Lung (tissue), 12 donors: ENCODE results near the gene CD59. TPM values are rescaled to one million over a fixed set of nuclear protein-coding genes. Genes with fewer than 3 reads are reported as not detected.
A peak's percentile ranks its signal among the peaks of the same experiment; 100 is the strongest.

Experiments used
- ATAC-seq: fragments of 200-7000 bp; cut with Tn5 transposase; one replicate; pipeline ENCODE4 v1.9.1; 2020; ENCODE audit warnings: moderate number of reproducible peaks; ENCODE audit not compliant: insufficient read depth, low FRiP score
- DNase-seq, 3 donors: peaks; one replicate each; pipeline ENCODE4 v3.0.0-alpha.2; 2013 to 2017
- H3K27ac ChIP-seq, 2 donors: one replicate each; pipeline ENCODE4 v1.5.1; 2013; ENCODE audit warnings: mild to moderate bottlenecking in 2 of 2, moderate library complexity in 2 of 2, control low read depth in 1 of 2, inconsistent platforms in 1 of 2, low read depth in 1 of 2, low read length in 1 of 2
- H3K27me3 ChIP-seq, 3 donors: one replicate each; pipeline ENCODE4 v1.5.1; 2013; ENCODE audit warnings: low read length in 2 of 3; ENCODE audit not compliant: control insufficient read depth in 3 of 3, insufficient read depth in 3 of 3
- H3K36me3 ChIP-seq, 4 donors: one replicate each; pipeline ENCODE4 v1.5.1; 2013; ENCODE audit warnings: low read length in 4 of 4, mild to moderate bottlenecking in 1 of 4, moderate library complexity in 1 of 4; ENCODE audit not compliant: control insufficient read depth in 4 of 4, insufficient read depth in 4 of 4
- H3K4me1 ChIP-seq, 5 donors: one replicate each; pipeline ENCODE4 v1.5.1; 2013; ENCODE audit warnings: low read length in 5 of 5, mild to moderate bottlenecking in 2 of 5, moderate library complexity in 1 of 5; ENCODE audit not compliant: control insufficient read depth in 5 of 5, insufficient read depth in 5 of 5
- H3K4me3 ChIP-seq: one replicate; pipeline ENCODE4 v1.5.1; 2013; ENCODE audit warnings: mild to moderate bottlenecking, control low read depth, moderate library complexity
- H3K9ac ChIP-seq, 2 donors: one replicate each; pipeline ENCODE4 v1.5.1; 2013; ENCODE audit warnings: low read length in 2 of 2, control low read depth in 1 of 2; ENCODE audit not compliant: insufficient read depth in 1 of 2
- H3K9me3 ChIP-seq, 4 donors: one replicate each; pipeline ENCODE4 v1.5.1; 2013; ENCODE audit warnings: low read length in 3 of 4, mild to moderate bottlenecking in 1 of 4, moderate library complexity in 1 of 4; ENCODE audit not compliant: control insufficient read depth in 4 of 4, insufficient read depth in 3 of 4
- WGBS, 2 donors: extraction: QIAGEN DNeasy Blood & Tissue Kit; methylation state at CpG; one replicate each; pipeline ENCODE4 v1.1.7; 2013; 5-methylcytosine and 5-hydroxymethylcytosine counted together
- polyA plus RNA-seq, 2 donors: library from polyadenylated mRNA; stranded (reverse); fragments of 200-250 nt; gene quantifications; one replicate each; pipeline ENCODE4 v1.2.1, GENCODE V29; 2013
- total RNA-seq, 2 donors: library from RNA; depleted of rRNA in 1 of 2; stranded (reverse); fragments of >200 nt in 1 of 2; gene quantifications; one replicate each; pipeline ENCODE4 v1.2.1, GENCODE V29; 2014 to 2021
- TF ChIP-seq, protein P1 (sequence below): IDR thresholded peaks from 2 replicates; pipeline ENCODE4 v1.5.1; 2012; ENCODE audit warnings: mild to moderate bottlenecking; ENCODE audit errors: control extremely low read depth, extremely low read depth
- donor health status: control.
- donor health status: control.
- donor health status: Bipolar disorder and iron deficiency.
- donor health status: healthy.
- donor health status: DM: yes; HTN: yes; CAD: no.

The CD59 gene
- total and polyA plus RNA-seq, 4 donors: 215 to 833 (median 539) TPM

DNA sequence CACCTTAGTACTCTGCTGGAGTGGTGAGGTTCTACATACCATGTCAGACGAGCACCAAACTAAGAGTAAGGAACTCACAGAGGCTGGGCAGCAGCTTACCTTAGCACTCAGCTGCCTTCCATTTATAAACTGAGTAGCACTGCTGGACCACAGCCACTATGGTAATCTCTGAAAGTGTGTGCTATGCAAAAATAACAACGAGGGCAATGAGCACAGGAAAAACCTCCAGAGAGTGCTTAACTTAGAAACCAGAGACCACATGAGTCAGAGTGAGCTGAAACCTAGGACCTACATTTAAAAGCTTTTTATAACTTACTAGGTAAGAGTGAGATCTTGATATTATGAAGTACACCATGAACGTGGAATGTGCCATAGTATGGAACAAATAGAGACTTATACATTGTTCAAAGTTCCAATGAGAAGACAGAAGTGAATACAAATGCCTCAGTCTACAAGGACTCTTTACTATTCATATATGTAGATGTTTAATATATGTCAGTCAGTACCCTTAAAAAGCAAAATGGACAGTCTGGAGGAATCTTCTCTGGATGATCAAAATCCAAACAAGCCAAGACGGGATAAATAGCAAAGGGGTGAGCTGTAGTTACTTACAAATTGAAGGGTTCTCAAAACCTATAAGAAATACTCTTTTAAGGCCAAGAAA is 17.2 kb upstream of the CD59 start:
- H3K4me3 ChIP-seq: no peak overlapping the region
- peak overlapping the region in 1 of 2 donors; percentile 84 for H3K27ac ChIP-seq
- no peak for ATAC-seq
- TF ChIP-seq, protein P1, sequence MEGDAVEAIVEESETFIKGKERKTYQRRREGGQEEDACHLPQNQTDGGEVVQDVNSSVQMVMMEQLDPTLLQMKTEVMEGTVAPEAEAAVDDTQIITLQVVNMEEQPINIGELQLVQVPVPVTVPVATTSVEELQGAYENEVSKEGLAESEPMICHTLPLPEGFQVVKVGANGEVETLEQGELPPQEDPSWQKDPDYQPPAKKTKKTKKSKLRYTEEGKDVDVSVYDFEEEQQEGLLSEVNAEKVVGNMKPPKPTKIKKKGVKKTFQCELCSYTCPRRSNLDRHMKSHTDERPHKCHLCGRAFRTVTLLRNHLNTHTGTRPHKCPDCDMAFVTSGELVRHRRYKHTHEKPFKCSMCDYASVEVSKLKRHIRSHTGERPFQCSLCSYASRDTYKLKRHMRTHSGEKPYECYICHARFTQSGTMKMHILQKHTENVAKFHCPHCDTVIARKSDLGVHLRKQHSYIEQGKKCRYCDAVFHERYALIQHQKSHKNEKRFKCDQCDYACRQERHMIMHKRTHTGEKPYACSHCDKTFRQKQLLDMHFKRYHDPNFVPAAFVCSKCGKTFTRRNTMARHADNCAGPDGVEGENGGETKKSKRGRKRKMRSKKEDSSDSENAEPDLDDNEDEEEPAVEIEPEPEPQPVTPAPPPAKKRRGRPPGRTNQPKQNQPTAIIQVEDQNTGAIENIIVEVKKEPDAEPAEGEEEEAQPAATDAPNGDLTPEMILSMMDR: no peak
- H3K27me3 ChIP-seq: no peaks in the 10 kb centered on the region
- no peak for DNase-seq
- H3K4me1 ChIP-seq: peaks cover 0 to 6% (median 0%) of the 10 kb centered on the region in 5 donors
- no peaks in the 10 kb centered on the region for H3K9me3 ChIP-seq
- 49 to 54% methylated on average over 4 of the region's 4 CpGs for WGBS, 2 donors
- H3K9ac ChIP-seq: no peak overlapping the region
- H3K36me3 ChIP-seq: peaks cover 11 to 32% (median 21%) of the 10 kb centered on the region in 4 donors

DNA sequence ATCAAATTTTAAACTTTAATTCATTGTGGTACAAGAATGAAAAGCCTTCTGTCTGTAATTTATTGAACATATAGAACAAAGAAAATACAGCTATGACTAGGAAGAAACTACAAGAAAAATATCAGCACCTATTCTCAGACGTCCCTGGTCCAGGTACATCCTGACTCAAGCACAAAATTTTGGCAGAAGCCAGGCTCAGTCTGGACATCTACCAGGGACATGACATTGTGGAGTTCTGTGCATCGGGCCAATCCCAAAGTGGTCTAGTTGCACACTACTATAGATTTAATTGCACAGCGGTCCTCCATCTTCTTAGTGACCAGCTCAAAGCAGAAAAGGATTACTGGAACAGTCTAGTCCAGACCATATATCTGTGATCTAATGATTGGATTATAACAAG is 15.7 kb upstream of the CD59 start:
- no peak for ATAC-seq
- no peak overlapping the region for H3K9ac ChIP-seq
- H3K27ac ChIP-seq: no peak overlapping the region
- H3K36me3 ChIP-seq: peaks cover 9 to 27% (median 18%) of the 10 kb centered on the region in 4 donors
- WGBS, 2 donors: 91 to 93% methylated on average over 3 of the region's 3 CpGs
- H3K4me3 ChIP-seq: no peak overlapping the region
- no peaks in the 10 kb centered on the region for H3K27me3 ChIP-seq
- TF ChIP-seq, protein P1: no peak
- no peaks in the 10 kb centered on the region for H3K9me3 ChIP-seq
- DNase-seq: no peak
- H3K4me1 ChIP-seq: peaks cover 0 to 18% (median 0%) of the 10 kb centered on the region in 5 donors

DNA sequence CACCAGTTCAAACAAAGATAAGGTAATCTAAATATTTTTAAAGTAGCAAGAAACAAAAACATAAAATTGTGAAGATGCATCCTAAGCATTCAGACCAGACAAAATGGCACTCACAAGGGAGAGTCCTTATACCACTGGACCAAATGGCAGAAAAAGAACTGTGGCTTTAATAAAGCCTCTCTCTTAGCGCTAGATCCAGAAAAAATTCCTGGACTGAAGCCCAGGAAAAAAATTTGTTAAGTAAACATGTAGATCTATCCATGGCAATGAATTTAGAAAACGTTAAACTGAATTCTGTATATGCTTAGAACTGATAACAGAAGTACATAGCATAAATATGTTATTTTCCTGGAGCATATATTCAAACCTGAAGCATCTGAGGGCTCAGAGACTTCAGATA is 11.8 kb upstream of the CD59 start:
- no peaks in the 10 kb centered on the region for H3K27me3 ChIP-seq
- H3K4me3 ChIP-seq: no peak overlapping the region
- H3K36me3 ChIP-seq: peaks cover 7 to 23% (median 10%) of the 10 kb centered on the region in 4 donors
- H3K27ac ChIP-seq: no peak overlapping the region
- ATAC-seq (no peak), DNase-seq (peak in 2 of 3 donors; percentile 96 to 97)
- peaks cover 0 to 29% (median 0%) of the 10 kb centered on the region in 5 donors for H3K4me1 ChIP-seq
- H3K9ac ChIP-seq: no peak overlapping the region
- no peaks in the 10 kb centered on the region for H3K9me3 ChIP-seq
- 30 to 61% methylated on average over 2 of the region's 2 CpGs for WGBS, 2 donors
- TF ChIP-seq, protein P1: no peak
